Body of pancreas (tissue), 4 donors: ENCODE measurements around the gene MPDU1.

Experiments
- CTCF ChIP-seq, 7 experiments: fragments of 450-650 bp in 4 of 7; fragments of 200-600 bp in 3 of 7; sonication (generic) in 3 of 7; IDR thresholded peaks; one replicate each; pipeline ENCODE4 v1.5.1; 2016 to 2019; ENCODE audit warnings: antibody characterized with exemption in 7 of 7
- POLR2A ChIP-seq, 3 donors: fragments of 450-650 bp; IDR thresholded peaks; one replicate each; pipeline ENCODE4 v1.6.1; 2016; ENCODE audit warnings: antibody characterized with exemption in 3 of 3, mild to moderate bottlenecking in 2 of 3

GRCh38 chr17:7626307-7626706 is 42.7 kb downstream of the MPDU1 start:
- no peak for TF ChIP-seq POLR2A (IDR thresholded peaks at IDR 0.05)
- no peak for TF ChIP-seq CTCF (IDR thresholded peaks at IDR 0.05)
